Jurkat, Clone E6-1 (cell line): Measurements from ENCODE around the gene TNN.
A peak's percentile ranks its signal among the peaks of the same experiment; 100 is the strongest.

ENCODE experiments used
- DNase-seq: peaks from one replicate; pipeline ENCODE4 v3.0.0-alpha.2; 2011; ENCODE audit warnings: low read depth, low spot score
- H3K4me3 ChIP-seq: 2 replicates; pipeline ENCODE4 v1.5.1; 2011; ENCODE audit warnings: mild to moderate bottlenecking, low read length, control low read depth, moderate library complexity

Gene TNN

GRCh38 chr1:175131095-175131494 lies 63.5 kb downstream of the TNN start:
- no peak overlapping the region for H3K4me3 ChIP-seq
- DNase-seq = no peak

GRCh38 chr1:175132436-175132835 lies 64.8 kb downstream of the TNN start:
- DNase-seq = no peak
- H3K4me3 ChIP-seq = no peak overlapping the region

- DNase-seq = no peak
- no peak overlapping the region for H3K4me3 ChIP-seq
Observed at GRCh38 chr1:175133673-175134435, 66.2 kb downstream of the TNN start.

- H3K4me3 ChIP-seq = no peak overlapping the region
- no peak for DNase-seq
Observed at GRCh38 chr1:175134500-175134899, 66.9 kb downstream of the TNN start.

GRCh38 chr1:175136246-175136645 lies 68.6 kb downstream of the TNN start:
- DNase-seq = no peak
- no peak overlapping the region for H3K4me3 ChIP-seq

GRCh38 chr1:175137369-175137768 lies 69.7 kb downstream of the TNN start:
- DNase-seq = no peak
- H3K4me3 ChIP-seq = no peak overlapping the region

GRCh38 chr1:175138579-175138978 lies 70.9 kb downstream of the TNN start:
- H3K4me3 ChIP-seq = no peak overlapping the region
- no peak for DNase-seq

- no peak for DNase-seq
- H3K4me3 ChIP-seq = no peak overlapping the region
Observed at GRCh38 chr1:175145899-175146528, 78.4 kb downstream of the TNN start.

- DNase-seq = peak; percentile 46
- H3K4me3 ChIP-seq = no peak overlapping the region
Observed at GRCh38 chr1:175146529-175147213, 79.0 kb downstream of the TNN start.

- H3K4me3 ChIP-seq = no peak overlapping the region
- no peak for DNase-seq
Observed at GRCh38 chr1:175147569-175147968, 79.9 kb downstream of the TNN start.

GRCh38 chr1:175148068-175148467 lies 80.4 kb downstream of the TNN start:
- no peak for DNase-seq
- no peak overlapping the region for H3K4me3 ChIP-seq

GRCh38 chr1:175150596-175151319 lies 83.1 kb downstream of the TNN start:
- no peak for DNase-seq
- H3K4me3 ChIP-seq = no peak overlapping the region

GRCh38 chr1:175152006-175152652 lies 84.5 kb downstream of the TNN start:
- H3K4me3 ChIP-seq = no peak overlapping the region
- DNase-seq = peak; percentile 43

GRCh38 chr1:175154629-175155472 lies 87.2 kb downstream of the TNN start:
- peak; percentile 59 for DNase-seq

GRCh38 chr1:175155473-175155856 lies 87.8 kb downstream of the TNN start:
- no peak overlapping the region for H3K4me3 ChIP-seq
- peak; percentile 29 for DNase-seq

More at GRCh38 chr1:175154629-175155472, 87.2 kb downstream of the TNN start:
- no peak overlapping the region for H3K4me3 ChIP-seq

GRCh38 chr1:175155936-175156335 lies 88.3 kb downstream of the TNN start:
- no peak for DNase-seq
- H3K4me3 ChIP-seq = no peak overlapping the region

- no peak overlapping the region for H3K4me3 ChIP-seq
- no peak for DNase-seq
Observed at GRCh38 chr1:175157200-175157599, 89.6 kb downstream of the TNN start.

GRCh38 chr1:175158170-175158591 lies 90.5 kb downstream of the TNN start:
- H3K4me3 ChIP-seq = no peak overlapping the region
- DNase-seq = no peak
